MM.1S (cell line): ENCODE results near the gene PRKG1.

Experiments
- EZH2 ChIP-seq: fragments of 300-600 bp; sonication (generic); optimal IDR thresholded peaks from 2 replicates; pipeline ENCODE3; 2017; ENCODE audit warnings: low read depth, mild to moderate bottlenecking, antibody characterized with exemption, low read length, mixed read lengths
- TF ChIP-seq, protein P1 (sequence below): fragments of 300-600 bp; sonication (generic); IDR thresholded peaks from 2 replicates; pipeline ENCODE4 v1.5.1; 2016; ENCODE audit warnings: antibody characterized with exemption, low read length, mixed read lengths

DNA sequence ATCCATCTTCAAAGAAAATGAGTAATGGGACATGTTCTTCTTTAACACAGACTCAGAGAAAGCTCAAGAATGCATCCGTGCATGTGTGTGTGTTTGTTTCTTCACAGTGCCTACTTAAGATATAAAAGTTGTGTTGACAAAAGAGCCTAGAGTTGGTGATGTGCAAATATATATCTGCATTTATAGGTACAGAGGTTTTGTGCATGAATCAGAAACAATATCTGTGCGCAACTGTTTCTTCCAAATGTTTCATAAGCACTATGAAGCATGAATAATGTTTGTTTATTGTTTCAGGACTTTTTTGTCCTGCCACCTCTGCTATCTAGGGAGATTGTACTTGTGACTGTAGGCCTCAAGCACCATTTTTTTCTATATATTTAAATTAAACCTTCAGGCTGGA, 395.4 kb downstream of the PRKG1 start:
- TF ChIP-seq, protein P1, sequence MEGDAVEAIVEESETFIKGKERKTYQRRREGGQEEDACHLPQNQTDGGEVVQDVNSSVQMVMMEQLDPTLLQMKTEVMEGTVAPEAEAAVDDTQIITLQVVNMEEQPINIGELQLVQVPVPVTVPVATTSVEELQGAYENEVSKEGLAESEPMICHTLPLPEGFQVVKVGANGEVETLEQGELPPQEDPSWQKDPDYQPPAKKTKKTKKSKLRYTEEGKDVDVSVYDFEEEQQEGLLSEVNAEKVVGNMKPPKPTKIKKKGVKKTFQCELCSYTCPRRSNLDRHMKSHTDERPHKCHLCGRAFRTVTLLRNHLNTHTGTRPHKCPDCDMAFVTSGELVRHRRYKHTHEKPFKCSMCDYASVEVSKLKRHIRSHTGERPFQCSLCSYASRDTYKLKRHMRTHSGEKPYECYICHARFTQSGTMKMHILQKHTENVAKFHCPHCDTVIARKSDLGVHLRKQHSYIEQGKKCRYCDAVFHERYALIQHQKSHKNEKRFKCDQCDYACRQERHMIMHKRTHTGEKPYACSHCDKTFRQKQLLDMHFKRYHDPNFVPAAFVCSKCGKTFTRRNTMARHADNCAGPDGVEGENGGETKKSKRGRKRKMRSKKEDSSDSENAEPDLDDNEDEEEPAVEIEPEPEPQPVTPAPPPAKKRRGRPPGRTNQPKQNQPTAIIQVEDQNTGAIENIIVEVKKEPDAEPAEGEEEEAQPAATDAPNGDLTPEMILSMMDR: no peak
- TF ChIP-seq EZH2: no peak
